GM21576 (cell line): ENCODE results near the gene CATSPERZ.
"Not testable (repeated sequence)": the region's sequence is repeated elsewhere in the genome, so short reads cannot be mapped to it uniquely, and the experiment has no call there.

Experiments used
- ATAC-seq: cut with Tn5 transposase; IDR thresholded peaks from one replicate; pipeline ENCODE4 v1.9.1; 2021; ENCODE audit warnings: mild to moderate bottlenecking, moderate library complexity; ENCODE audit not compliant: unreplicated experiment

Gene CATSPERZ

GRCh38 chr11:64316672-64317324, 16.6 kb downstream of the CATSPERZ start:
- ATAC-seq: peak; percentile 6

GRCh38 chr11:64317325-64317960, 17.3 kb downstream of the CATSPERZ start, which contains the start of gene TRMT112:
TRMT112 (minus strand) TSS chr11:64317559; CDS start chr11:64317526, 33 bp downstream.
- peak; percentile 49 for ATAC-seq

- ATAC-seq: peak; percentile 64
Observed at GRCh38 chr11:64317961-64318765, 18.0 kb downstream of the CATSPERZ start, which contains the start of gene PRDX5. PRDX5 (plus strand) TSS chr11:64318121; CDS start chr11:64318216, 95 bp downstream.

- no peak for ATAC-seq
Observed at GRCh38 chr11:64318766-64319761, 18.9 kb downstream of the CATSPERZ start.

GRCh38 chr11:64320556-64320955, 20.4 kb downstream of the CATSPERZ start:
- ATAC-seq: no peak

- no peak for ATAC-seq
Observed at GRCh38 chr11:64321026-64321425, 20.9 kb downstream of the CATSPERZ start.

GRCh38 chr11:64321533-64321932, 21.4 kb downstream of the CATSPERZ start:
- ATAC-seq: no peak

GRCh38 chr11:64322925-64323260, 22.7 kb downstream of the CATSPERZ start:
- no peak for ATAC-seq

GRCh38 chr11:64323373-64323772, 23.2 kb downstream of the CATSPERZ start:
- ATAC-seq: no peak

GRCh38 chr11:64323984-64324383, 23.8 kb downstream of the CATSPERZ start:
- ATAC-seq: not testable (repeated sequence)

- no peak for ATAC-seq
Observed at GRCh38 chr11:64324692-64325469, 24.7 kb downstream of the CATSPERZ start.

GRCh38 chr11:64327375-64327774, 27.2 kb downstream of the CATSPERZ start:
- ATAC-seq: no peak

GRCh38 chr11:64327993-64328392, 27.8 kb downstream of the CATSPERZ start:
- no peak for ATAC-seq

- no peak for ATAC-seq
Observed at GRCh38 chr11:64330888-64331287, 30.7 kb downstream of the CATSPERZ start.

GRCh38 chr11:64331569-64332371, 31.6 kb downstream of the CATSPERZ start:
- no peak for ATAC-seq

GRCh38 chr11:64333556-64333955, 33.4 kb downstream of the CATSPERZ start:
- no peak for ATAC-seq

- peak; percentile 75 for ATAC-seq
Observed at GRCh38 chr11:64334764-64335735, 34.9 kb downstream of the CATSPERZ start.
